HTERT RPE-1 (cell line): ENCODE data around the gene CDC14B.

Experiments used
- in situ Hi-C: fragments of 300-500 bp; cut with MboI; formaldehyde crosslinking; loops from 4 replicates; pipeline ENCODE4 v1.14.3; 2020; ENCODE audit warnings: low sequenced_read_pairs

The CDC14B gene

DNA sequence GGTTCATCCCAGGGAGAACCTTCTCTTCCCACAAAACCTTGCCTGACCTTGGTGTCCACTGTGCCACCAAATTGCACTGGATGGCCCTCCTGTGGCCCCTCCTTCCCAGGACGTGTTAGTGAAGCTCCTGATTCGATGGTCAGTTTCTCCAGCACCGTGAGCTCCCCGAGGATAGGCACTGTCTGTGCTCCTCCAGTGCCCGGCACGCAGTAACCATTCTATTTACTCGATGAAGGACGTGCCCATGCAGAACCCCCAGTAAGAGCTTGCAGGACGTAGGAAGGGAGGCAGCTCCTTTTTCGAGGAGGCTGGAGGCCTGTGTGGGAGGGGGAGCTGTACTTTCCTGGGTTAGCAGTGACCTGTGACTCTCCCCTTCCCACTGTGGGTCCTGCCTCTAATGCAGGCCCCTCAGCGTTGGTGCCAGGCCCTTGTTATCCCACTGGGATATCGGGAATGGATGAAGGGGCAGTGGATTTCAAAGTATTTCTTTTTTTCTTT lies 130.1 kb downstream of the CDC14B start:
- in situ Hi-C loops = no loop called here

GRCh38 chr9:96487949-96488348 lies 131.7 kb downstream of the CDC14B start:
- in situ Hi-C loops = no loop called here

DNA sequence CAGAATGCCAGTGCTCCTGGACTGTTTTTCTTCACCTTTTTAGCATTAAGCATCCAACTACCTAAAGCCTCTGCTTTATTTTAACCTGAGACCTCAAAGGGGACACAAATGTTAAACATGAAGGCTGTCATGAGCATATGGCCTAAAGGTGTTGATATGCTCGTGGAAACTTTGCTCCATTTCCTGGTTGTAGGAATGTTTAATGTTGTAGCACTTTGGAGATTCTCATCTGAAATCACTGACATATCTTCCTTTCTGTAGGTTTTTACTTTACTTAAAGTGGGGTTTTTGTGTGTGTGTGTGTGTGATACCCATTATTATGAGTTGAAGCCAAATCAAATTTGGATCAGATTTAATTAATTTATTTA lies 132.6 kb downstream of the CDC14B start:
- in situ Hi-C loops = no loop called here

DNA sequence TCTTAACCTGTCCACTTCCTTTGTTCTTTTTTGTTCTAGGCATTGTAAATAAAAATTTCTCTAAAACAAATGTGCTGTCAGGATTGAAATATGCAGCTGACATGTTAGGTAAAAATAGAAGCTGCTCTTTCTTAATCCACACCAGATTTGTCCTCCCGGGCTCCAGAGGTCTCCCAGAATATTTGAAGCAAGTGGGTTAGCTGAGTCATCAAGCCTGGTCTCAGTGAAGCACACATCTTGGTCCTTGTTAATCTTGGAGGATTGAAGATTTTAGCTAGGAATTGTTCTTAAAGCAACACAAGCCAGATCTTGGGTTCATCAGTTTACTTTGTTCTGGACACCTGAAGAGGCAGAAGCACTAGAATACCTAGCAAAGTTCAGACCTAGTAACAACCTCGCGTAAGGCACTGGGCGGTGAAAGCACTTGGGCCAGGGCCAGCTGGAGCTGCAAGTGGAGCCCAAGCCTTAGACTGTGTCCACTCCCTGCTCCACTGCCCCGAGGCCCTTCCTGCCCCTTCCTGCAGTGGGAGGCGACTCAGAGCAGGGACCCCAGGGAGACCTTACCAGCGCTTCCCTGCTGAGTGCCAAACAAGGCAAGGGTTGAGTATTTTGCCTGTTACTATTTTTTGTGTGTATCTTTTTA lies 133.1 kb downstream of the CDC14B start:
- in situ Hi-C loops = no loop called here

DNA sequence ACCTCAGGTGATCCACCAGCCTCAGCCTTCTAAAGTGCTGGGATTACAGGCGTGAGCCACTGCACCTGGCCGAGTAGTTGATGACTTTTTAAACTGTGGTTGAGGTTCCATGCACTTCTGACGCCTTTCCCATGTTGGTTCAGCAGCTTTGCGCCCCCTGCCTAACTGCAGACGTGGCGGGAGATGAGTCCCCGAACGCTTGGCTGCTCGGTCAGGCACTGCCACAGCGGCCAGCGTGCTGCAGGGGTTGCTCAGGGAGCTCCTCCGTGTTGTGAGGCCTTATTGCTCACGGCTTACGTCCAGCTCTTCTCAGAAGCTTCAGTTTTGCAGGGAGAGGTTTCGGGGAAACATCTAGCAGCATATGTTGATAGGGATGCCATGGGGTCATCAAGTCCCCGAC lies 134.4 kb downstream of the CDC14B start:
- in situ Hi-C loops = no loop called here

- in situ Hi-C loops = no loop called here
Measured at GRCh38 chr9:96484521-96484931, 135.1 kb downstream of the CDC14B start.

DNA sequence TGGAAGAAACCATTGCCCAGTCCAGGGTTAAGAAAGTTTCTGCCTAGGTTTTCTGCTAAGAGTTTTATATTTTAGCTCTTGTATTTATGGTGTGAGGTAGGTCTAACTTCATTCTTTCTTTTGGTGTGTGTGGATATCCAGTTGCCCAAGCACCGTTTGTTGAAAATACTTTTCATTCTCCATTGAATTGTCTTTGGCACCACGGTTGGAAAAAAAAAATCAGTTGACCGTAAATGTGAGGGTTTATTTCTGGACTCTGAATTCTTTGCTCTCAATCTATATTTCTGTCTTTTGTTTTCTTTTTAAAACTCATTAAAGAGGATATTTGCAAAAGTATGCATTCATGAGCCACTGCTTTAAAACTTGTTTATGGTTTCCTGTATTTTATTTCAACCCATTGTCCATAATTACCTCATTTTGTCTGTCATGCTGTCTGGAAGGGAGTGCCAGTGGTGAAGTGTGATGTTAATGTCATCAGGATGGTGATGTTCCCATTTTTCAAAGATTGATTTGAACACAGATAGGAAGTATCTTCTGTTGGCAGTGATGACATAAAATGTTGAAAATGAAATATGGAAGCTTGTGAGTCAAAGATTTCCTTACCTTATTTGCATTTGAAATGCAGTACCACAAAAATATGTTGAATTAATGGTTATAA lies 135.8 kb downstream of the CDC14B start:
- in situ Hi-C loops = no loop called here

GRCh38 chr9:96483197-96483596 lies 136.4 kb downstream of the CDC14B start:
- in situ Hi-C loops = no loop called here

- in situ Hi-C loops = no loop called here
Measured at GRCh38 chr9:96482476-96482875, 137.2 kb downstream of the CDC14B start.

- in situ Hi-C loops = no loop called here
Measured at GRCh38 chr9:96480736-96481135, 138.9 kb downstream of the CDC14B start.

DNA sequence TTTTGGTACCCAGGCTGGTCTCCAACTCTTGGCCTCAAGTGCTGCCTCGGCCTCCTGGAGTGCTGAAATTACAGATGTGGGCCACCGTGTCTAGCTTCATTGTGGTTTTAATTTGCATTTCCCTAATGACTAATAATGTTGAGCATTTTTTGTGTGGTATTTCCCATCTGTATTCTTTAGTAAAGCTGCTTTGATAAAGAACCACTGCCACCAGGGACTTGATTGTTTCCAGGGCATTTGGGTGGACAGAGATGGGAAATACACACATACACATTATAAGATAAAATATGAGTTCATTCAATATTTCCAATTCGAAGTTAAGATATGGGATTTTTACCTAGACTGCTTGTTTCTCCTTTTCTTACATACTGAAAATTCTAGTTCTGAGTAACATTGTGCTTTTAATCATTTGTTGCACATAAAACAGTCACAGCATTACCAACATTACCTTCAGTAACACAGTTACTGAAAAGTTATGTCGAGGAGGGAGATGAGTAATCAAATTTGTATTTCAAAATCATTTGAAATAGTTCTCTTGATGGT lies 140.7 kb downstream of the CDC14B start:
- in situ Hi-C loops = no loop called here

GRCh38 chr9:96476591-96476990 lies 143.1 kb downstream of the CDC14B start:
- in situ Hi-C loops = no loop called here

DNA sequence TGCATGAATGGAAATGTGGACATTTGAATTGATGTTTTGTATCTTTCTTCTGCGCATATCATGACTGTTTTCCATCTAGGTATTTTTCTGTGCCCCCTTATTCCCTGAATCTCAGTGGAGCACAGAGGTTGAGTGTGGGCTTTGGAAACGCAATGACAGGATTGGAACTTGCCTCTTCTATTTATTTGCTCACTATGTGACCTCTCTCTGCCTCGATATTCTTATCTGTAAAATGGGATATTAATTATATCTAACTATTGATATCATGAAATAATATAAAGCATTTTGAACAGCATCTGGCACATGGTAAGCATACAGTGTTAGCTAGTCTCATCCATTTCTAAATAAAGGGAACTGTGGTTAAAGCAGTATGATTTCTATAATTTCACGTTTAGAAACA lies 143.6 kb downstream of the CDC14B start:
- in situ Hi-C loops = no loop called here

- in situ Hi-C loops = no loop called here
Measured at GRCh38 chr9:96467784-96468183, 151.9 kb downstream of the CDC14B start.

- in situ Hi-C loops = no loop called here
Measured at GRCh38 chr9:96464426-96464825, 155.2 kb downstream of the CDC14B start.

DNA sequence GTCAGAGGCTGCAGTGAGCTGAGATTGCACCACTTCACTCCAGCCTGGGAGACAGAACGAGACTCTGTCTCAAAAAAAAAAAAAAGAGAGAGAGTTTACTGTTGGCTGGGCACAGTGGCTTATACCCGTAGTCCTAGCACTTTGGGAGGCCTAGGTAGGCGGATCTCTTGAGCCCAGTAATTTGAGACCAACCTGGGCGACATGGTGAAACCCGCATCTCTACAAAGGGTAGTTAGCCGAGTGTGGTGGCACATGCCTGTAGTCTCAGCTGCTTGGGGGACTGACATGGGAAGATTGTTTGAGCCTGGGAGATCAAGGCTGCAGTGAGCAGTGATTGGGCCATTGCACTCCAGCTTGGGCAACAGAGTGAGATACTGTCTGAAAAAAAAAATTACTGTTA lies 157.1 kb downstream of the CDC14B start:
- in situ Hi-C loops = no loop called here

- in situ Hi-C loops = no loop called here
Measured at GRCh38 chr9:96461336-96461735, 158.3 kb downstream of the CDC14B start.

DNA sequence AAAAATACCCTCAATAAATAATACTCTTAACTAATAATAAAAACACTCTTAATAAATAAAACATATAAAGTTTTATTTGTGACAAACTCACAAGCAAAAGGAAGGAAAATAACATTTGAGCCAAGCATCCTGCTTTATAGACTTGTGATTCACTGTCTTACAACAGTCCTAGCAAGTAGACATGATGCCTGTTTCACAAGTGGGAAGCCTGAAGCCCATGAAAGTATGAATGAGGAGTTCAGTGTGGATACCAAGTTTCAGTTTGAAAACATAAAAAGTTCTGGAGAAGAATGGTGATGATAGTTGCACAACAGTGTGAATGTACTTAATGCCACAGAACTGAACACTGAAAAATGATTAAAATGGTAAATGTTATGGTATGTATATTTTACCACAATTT lies 158.8 kb downstream of the CDC14B start:
- in situ Hi-C loops = no loop called here

DNA sequence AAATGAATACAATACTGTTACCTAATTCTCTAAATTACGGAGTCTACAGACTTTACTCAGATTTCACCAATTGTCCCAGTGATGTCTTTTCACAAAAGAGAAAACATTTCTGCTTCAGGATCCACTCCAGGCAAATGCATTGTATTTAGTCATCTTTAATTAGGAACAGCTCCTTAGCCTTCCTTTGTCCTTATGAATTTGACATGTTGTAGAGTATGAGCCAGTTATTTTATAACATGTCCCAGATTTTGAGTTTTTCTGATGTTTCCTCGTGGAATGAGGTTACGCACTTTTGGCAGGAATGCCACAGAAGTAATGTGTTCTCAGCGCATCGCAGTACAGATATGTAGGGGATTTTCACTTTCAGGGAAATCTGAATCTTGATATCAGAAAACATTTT lies 159.2 kb downstream of the CDC14B start:
- in situ Hi-C loops = no loop called here

DNA sequence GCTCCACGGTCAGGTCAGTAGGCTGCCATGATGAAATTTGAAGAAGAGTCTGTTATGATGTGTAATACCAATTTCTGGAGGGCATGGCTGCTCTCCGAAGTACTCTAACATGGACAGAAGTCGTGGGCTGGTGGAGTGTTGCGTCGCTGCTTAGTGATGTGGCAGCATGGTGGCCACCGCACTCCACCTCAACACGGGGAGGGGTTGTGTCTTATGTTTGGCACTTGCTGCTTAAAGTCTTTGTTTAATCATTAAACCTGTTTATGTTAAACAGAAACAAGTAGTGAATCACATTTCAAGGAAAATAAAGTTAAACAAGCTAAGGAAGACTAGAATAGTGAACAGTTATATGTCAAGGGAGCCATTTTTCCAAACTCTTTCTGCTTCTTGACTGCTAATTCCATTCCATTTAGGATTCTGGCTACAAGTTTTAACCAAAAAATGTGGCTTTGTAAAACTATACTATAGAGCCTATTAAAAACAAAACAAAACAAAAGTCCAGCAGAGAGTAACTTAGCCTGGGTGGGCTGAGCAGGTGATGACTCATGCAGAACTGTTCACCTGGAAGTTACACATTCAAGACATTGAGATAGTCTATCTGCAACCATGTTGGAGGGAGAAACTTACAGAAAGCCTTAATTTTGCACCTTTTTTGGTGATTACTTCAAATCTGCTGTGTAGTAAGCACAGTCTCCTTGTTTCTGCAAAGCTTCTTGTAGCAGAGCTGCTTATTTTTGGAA lies 160.2 kb downstream of the CDC14B start:
- in situ Hi-C loops = no loop called here

- in situ Hi-C loops = no loop called here
Measured at GRCh38 chr9:96458226-96458625, 161.4 kb downstream of the CDC14B start.

DNA sequence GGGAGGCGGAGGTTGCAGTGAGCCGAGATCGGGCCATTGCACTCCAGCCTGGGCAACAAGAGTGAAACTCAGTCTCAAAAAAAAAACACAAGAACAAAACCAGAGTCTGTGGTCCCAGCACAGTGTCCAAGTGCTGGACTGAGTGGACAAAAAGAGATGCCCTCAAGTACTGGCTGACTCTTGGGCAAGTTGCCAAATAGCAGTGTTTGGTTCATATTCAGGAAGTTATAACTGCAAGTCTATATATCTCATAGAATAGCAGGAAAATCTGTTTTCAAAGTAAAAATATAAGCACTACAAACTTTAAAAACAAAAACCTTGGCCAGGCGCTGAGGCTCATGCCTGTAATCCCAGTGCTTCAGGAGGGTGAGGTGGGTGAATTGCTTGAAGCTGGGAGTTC lies 162.4 kb downstream of the CDC14B start:
- in situ Hi-C loops = no loop called here
